ENCODE results near the gene RABGAP1L. TPM values are rescaled to one million over a fixed set of nuclear protein-coding genes. Genes with fewer than 3 reads are reported as not detected.

The RABGAP1L gene
- total RNA-seq, 2 donors from 2014 or later, result 148 to 174 TPM

GRCh38 chr1:175033953-175034352, 874.6 kb downstream of the RABGAP1L start:
- H3K9me3 ChIP-seq, result no peaks in the 10 kb centered on the region
- DNase-seq (ENCODE audit: low spot score), result no peak
- H3K4me3 ChIP-seq, result no peak overlapping the region

GRCh38 chr1:175034775-175035174, 875.5 kb downstream of the RABGAP1L start:
- Histone ChIP-seq H3K4me1 (no peaks in the 10 kb centered on the region), H3K27me3 (no peaks in the 10 kb centered on the region), H3K27ac (no peak overlapping the region), H3K9me3 (no peaks in the 10 kb centered on the region), H3K4me3 (no peak overlapping the region), H3K36me3 (no peaks in the 10 kb centered on the region)
- DNase-seq (ENCODE audit: low spot score), result no peak
- TF ChIP-seq, protein P1, sequence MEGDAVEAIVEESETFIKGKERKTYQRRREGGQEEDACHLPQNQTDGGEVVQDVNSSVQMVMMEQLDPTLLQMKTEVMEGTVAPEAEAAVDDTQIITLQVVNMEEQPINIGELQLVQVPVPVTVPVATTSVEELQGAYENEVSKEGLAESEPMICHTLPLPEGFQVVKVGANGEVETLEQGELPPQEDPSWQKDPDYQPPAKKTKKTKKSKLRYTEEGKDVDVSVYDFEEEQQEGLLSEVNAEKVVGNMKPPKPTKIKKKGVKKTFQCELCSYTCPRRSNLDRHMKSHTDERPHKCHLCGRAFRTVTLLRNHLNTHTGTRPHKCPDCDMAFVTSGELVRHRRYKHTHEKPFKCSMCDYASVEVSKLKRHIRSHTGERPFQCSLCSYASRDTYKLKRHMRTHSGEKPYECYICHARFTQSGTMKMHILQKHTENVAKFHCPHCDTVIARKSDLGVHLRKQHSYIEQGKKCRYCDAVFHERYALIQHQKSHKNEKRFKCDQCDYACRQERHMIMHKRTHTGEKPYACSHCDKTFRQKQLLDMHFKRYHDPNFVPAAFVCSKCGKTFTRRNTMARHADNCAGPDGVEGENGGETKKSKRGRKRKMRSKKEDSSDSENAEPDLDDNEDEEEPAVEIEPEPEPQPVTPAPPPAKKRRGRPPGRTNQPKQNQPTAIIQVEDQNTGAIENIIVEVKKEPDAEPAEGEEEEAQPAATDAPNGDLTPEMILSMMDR (IDR thresholded peaks at IDR 0.05), result no peak

More at GRCh38 chr1:175033953-175034352, 874.6 kb downstream of the RABGAP1L start:
- no peak overlapping the region for H3K27ac ChIP-seq
- H3K36me3 ChIP-seq, result no peaks in the 10 kb centered on the region
- H3K4me1 ChIP-seq, result no peaks in the 10 kb centered on the region
- TF ChIP-seq, protein P1 (IDR thresholded peaks at IDR 0.05), result no peak
- H3K27me3 ChIP-seq, result no peaks in the 10 kb centered on the region

DNA sequence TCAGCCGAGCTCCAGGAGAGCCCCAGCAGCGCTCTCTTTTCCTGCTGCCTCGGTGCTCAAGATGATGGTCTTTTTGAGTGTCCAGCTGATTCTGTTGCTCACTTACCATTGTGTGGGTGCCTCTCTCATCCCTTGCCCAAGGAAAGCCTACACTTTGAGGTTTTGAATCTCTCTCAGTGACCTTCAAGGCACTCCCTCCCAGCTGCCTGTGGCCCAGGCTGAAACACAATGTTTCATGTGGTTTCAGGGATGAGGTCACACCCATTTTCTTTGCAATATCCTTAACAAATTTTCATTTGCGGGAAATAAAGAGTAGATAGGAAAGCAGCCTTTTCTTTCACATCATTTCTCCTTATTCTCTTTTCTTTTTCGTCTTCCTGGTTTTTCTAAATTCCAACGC, 876.5 kb downstream of the RABGAP1L start:
- Histone ChIP-seq H3K36me3 (no peaks in the 10 kb centered on the region), H3K27ac (no peak overlapping the region), H3K9me3 (no peaks in the 10 kb centered on the region), H3K4me1 (no peaks in the 10 kb centered on the region), H3K27me3 (no peaks in the 10 kb centered on the region), H3K4me3 (no peak overlapping the region)
- no peak for DNase-seq (ENCODE audit: low spot score)
- TF ChIP-seq, protein P1 (IDR thresholded peaks at IDR 0.05), result no peak

- H3K4me3 ChIP-seq, result no peak overlapping the region
- no peaks in the 10 kb centered on the region for H3K36me3 ChIP-seq
- no peaks in the 10 kb centered on the region for H3K27me3 ChIP-seq
- DNase-seq (ENCODE audit: low spot score), result no peak
- no peaks in the 10 kb centered on the region for H3K4me1 ChIP-seq
- no peaks in the 10 kb centered on the region for H3K9me3 ChIP-seq
- no peak overlapping the region for H3K27ac ChIP-seq
- TF ChIP-seq, protein P1 (IDR thresholded peaks at IDR 0.05), result no peak
Measured at GRCh38 chr1:175036476-175036875, 877.2 kb downstream of the RABGAP1L start.

DNA sequence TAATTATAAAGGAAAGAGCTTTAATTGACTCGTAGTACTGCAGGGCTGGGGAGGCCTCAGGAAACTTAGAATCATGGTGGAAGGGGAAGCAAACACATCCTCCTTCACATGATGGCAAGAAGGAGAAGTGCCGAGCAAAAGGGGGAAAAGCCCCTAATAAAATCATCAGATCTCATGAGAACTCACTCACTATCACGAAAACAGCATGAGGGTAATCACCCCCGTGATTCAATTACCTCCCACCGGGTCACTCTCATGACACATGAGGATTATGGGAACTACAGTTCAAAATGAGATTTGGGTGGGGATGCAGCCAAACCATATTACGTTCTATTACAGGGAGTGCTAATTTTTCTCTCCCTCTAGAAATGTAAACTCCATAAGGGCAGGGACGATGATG, 878.1 kb downstream of the RABGAP1L start:
- DNase-seq (ENCODE audit: low spot score), result no peak
- Histone ChIP-seq H3K4me1 (no peaks in the 10 kb centered on the region), H3K4me3 (no peak overlapping the region), H3K9me3 (no peaks in the 10 kb centered on the region), H3K27me3 (no peaks in the 10 kb centered on the region), H3K27ac (no peak overlapping the region), H3K36me3 (no peaks in the 10 kb centered on the region)
- TF ChIP-seq, protein P1 (IDR thresholded peaks at IDR 0.05), result no peak

DNA sequence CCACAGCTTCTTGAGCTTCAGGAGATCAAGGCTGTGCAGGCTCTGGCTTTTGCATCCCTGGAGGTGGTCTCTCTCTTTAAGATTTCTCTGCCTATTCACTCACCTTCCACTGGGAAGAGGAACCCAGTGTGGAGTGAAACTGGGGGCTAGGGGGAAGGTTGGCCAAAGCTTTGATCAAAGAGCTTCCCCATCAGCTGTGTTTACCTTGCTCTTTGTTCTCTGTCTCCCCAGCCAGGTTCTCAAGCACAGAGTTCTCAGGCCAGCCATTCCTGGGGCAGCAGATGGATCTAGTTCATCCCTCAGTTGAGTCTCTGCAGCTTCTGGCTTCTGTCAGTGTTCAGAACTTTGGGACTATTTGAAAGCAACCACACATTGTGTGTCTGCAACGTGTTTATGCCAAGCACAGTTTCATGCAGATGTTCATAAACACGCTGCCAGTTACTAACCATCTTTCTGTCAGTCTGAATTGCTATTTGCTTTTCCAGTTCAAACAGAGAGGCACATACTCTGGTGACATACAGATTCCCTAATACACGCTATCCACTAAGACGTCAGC, 881.1 kb downstream of the RABGAP1L start:
- no peaks in the 10 kb centered on the region for H3K36me3 ChIP-seq
- TF ChIP-seq, protein P1 (IDR thresholded peaks at IDR 0.05), result no peak
- H3K4me1 ChIP-seq, result no peaks in the 10 kb centered on the region
- no peaks in the 10 kb centered on the region for H3K27me3 ChIP-seq
- no peaks in the 10 kb centered on the region for H3K9me3 ChIP-seq
- H3K4me3 ChIP-seq, result no peak overlapping the region
- H3K27ac ChIP-seq, result no peak overlapping the region
- DNase-seq (ENCODE audit: low spot score), result no peak
